Measurements from ENCODE around the gene RARA. TPM values are rescaled to one million over a fixed set of nuclear protein-coding genes. Genes with fewer than 3 reads are reported as not detected.

Gene RARA
- total RNA-seq, 1 experiment from 2014 or later, result 35.1 TPM

GRCh38 chr17:40354221-40355122, 45.5 kb downstream of the RARA start:
- Histone ChIP-seq H3K4me2 (ENCODE audit: low read length) (no peak overlapping the region), H3K9me3 (ENCODE audit: control insufficient read depth in 1 of 2, insufficient read depth in 1 of 2, low read depth in 1 of 2, low read length in 2 of 2) (no peaks in the 10 kb centered on the region), H3K79me2 (ENCODE audit: insufficient read depth, low read length) (no peaks in the 10 kb centered on the region; the same call in 1 of the 2 replicates), H4K20me1 (ENCODE audit: insufficient read depth) (no peaks in the 10 kb centered on the region), H2AFZ (ENCODE audit: low read depth, low read length, poor library complexity, severe bottlenecking) (no peak overlapping the region), H3K27me3 (ENCODE audit: insufficient read depth, low read length) (no peaks in the 10 kb centered on the region), H3K4me1 (ENCODE audit: control insufficient read depth in 1 of 2, insufficient read depth in 2 of 2, low read length in 2 of 2) (peaks cover 0 to 8% of the 10 kb centered on the region in 2 experiments; a peak in 2 of 4 replicates), H3K9me2 (ENCODE audit: insufficient read depth) (no peaks in the 10 kb centered on the region), H3K36me3 (ENCODE audit: control insufficient read depth in 1 of 2, insufficient read depth in 2 of 2, low read length in 2 of 2) (peaks cover 7 to 20% of the 10 kb centered on the region in 2 experiments; a peak in 3 of 4 replicates), H3K9ac (ENCODE audit: low read length) (no peak overlapping the region), H3K4me3 (replicated peaks in 1 of 2; ENCODE audit: low read depth in 1 of 2, low read length in 2 of 2) (no peak overlapping the region), H3K27ac (ENCODE audit: low read depth, low read length) (no peak overlapping the region)
- ATAC-seq (no peak; the same call in 1 of the 2 replicates), DNase-seq (ENCODE audit: low read depth, low spot score) (no peak)
- no TSS peak for BruUV-seq (replicated peaks)
- CTCF ChIA-PET, result interaction anchor here (0.7 to 5.8 kb wide), 14 partner anchors 11 to 241 kb away, joined by 3 to 107 read pairs (median 3); partner anchors contain the start of genes GJD3, RARA and TOP2A
- intact Hi-C loops (cut with micrococcal nuclease), result loop anchor here (1.0 to 5.0 kb wide), 3 partner anchors 51 to 342 kb away; no protein-coding TSS in a partner anchor
- TF ChIP-seq ZBTB33 (IDR thresholded peaks at IDR 0.05; ENCODE audit: extremely low read depth, insufficient replicate concordance, low read length) (no peak), ZNF274 (IDR thresholded peaks at IDR 0.05; ENCODE audit: low read depth, low read length) (no peak), MAX (IDR thresholded peaks at IDR 0.05) (no peak), YY1 (IDR thresholded peaks at IDR 0.05; ENCODE audit: extremely low read depth, insufficient replicate concordance, low read depth, low read length) (no peak), EZH2phosphoT487 (IDR thresholded peaks at IDR 0.05; ENCODE audit: borderline replicate concordance) (no peak), SRF (IDR thresholded peaks at IDR 0.05; ENCODE audit: low read depth) (no peak), RAD21 (IDR thresholded peaks at IDR 0.05; ENCODE audit: low read depth) (no peak)
- POLR2A ChIA-PET, result no interaction called here
- RAD21 ChIA-PET (ENCODE audit: low non-redundant PET in 1 of 2, low total read pairs in 2 of 2, uncharacterized antibody in 2 of 2, unreplicated experiment in 2 of 2), result interaction anchor here (0.6 to 2.3 kb wide), 10 partner anchors 9 to 210 kb away, joined by 3 to 11 read pairs (median 4); no protein-coding TSS in a partner anchor

Measured in HCT116 (cell line).